NT2/D1 (cell line): ENCODE measurements around the gene DGKE.

ENCODE experiments used
- SUZ12 ChIP-seq: IDR thresholded peaks from 2 replicates; pipeline ENCODE4 v1.6.1; 2011; ENCODE audit not compliant: insufficient read length, insufficient read depth; ENCODE audit errors: extremely low read depth
- YY1 ChIP-seq: IDR thresholded peaks from 2 replicates; pipeline ENCODE4 v1.6.1; 2011; ENCODE audit not compliant: insufficient read length, insufficient read depth
- ZNF274 ChIP-seq: IDR thresholded peaks from 2 replicates; pipeline ENCODE4 v1.6.1; 2011; ENCODE audit warnings: mild to moderate bottlenecking, low read depth, low read length

DNA sequence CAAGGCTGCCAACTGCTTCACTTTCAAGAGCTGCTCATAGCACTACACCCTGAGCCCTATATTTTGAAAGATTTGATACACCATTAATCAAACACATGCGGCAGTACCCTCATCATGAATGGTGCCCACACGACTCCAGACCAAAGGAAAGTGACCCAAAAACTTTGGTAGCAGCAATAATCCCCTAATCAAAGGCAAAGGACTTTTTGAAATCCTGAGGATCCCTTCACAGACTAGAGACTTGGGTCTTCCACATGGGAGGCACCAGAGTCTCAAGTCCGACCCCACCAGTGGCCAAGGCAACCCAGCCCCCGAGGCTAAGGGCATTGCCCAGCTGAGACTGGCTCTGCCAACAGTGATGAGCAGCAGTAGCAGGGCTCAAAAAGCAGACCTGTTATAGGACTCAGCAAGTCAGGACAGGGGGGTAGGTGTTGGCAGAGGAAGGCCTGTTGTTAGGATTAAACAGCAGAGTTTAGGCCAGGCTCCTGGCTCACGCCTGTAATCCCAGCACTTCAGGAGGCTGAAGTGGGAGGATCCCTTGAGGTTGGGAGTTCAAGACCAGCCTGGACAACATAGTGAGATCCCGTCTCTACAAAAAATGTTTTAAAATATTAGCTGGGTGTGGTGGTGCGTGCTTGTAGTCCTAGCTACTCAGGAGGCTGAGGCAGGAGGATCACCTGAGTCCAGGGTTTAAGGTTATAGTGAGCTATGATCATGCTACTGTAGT lies 76.7 kb downstream of the DGKE start:
- no peak for TF ChIP-seq ZNF274
- TF ChIP-seq YY1, result no peak
- no peak for TF ChIP-seq SUZ12
